Left lung (tissue), 10 donors: ENCODE data around the gene DDX51. TPM values are rescaled to one million over a fixed set of nuclear protein-coding genes. Genes with fewer than 3 reads are reported as not detected.

Experiments used
- ATAC-seq: fragments of 200-7000 bp; cut with Tn5 transposase; one replicate; pipeline ENCODE4 v1.9.1; 2020; ENCODE audit warnings: moderate library complexity
- DNase-seq, 4 donors: peaks; one replicate each; pipeline ENCODE4 v3.0.0-alpha.2; 2013 to 2020
- H3K27ac ChIP-seq, 2 donors: fragments of 200-600 bp; sonication (generic) in 1 of 2; one replicate each; pipeline versions ENCODE4 v1.5.0 to v1.8.0; 2020 to 2021
- H3K27me3 ChIP-seq, 2 donors: fragments of 200-600 bp; sonication (generic) in 1 of 2; one replicate each; pipeline versions ENCODE4 v1.5.0 to v1.8.0; 2020 to 2021
- H3K36me3 ChIP-seq, 2 donors: fragments of 200-600 bp; sonication (generic) in 1 of 2; one replicate each; pipeline versions ENCODE4 v1.5.0 to v1.8.0; 2020 to 2021
- H3K4me1 ChIP-seq, 2 donors: fragments of 200-600 bp; one replicate each; pipeline ENCODE4 v1.8.0; 2021
- H3K4me3 ChIP-seq, 2 donors: fragments of 200-600 bp; sonication (generic) in 1 of 2; one replicate each; pipeline versions ENCODE4 v1.5.0 to v1.8.0; 2020 to 2021; ENCODE audit warnings: mild to moderate bottlenecking in 1 of 2
- H3K9me3 ChIP-seq, 2 donors: fragments of 200-600 bp; sonication (generic) in 1 of 2; one replicate each; pipeline versions ENCODE4 v1.5.0 to v1.8.0; 2020 to 2021
- CTCF ChIP-seq, 2 donors: fragments of 200-600 bp; sonication (generic) in 1 of 2; IDR thresholded peaks; one replicate each; pipeline versions ENCODE4 v1.5.0 to v1.8.0; 2021; ENCODE audit warnings: antibody characterized with exemption in 2 of 2
- intact Hi-C, 2 donors: fragments of 100-400 bp; cut with DNase I; formaldehyde crosslinking; loops; one replicate each; pipeline versions ENCODE4 v1.11.2 to v1.14.2; 2022
- polyA plus RNA-seq, 6 donors: library from polyadenylated mRNA; unstranded; fragments of 120-200 nt; gene quantifications; one replicate each; pipeline ENCODE4 v1.2.1, GENCODE V29; 2013; ENCODE audit not compliant: insufficient read length in 6 of 6
- total RNA-seq, 2 donors: library from RNA; stranded (reverse); fragmentation: NEBNext Ultra II Directional; extraction: Animal tissue kit (Norgen Biotek cat#: 25700); gene quantifications; one replicate each; pipeline ENCODE4 v1.2.1, GENCODE V29; 2021
- donor health status: DM: no; HTN: yes; CAD: no.
- donor health status: DM: no; HTN: no; CAD: no.

Gene DDX51
- total and polyA plus RNA-seq, 8 donors, result 11.7 to 27.6 (median 18.6) TPM

GRCh38 chr12:132176385-132176919 is 32.3 kb upstream of the DDX51 start:
- no peak overlapping the region for H3K27ac ChIP-seq
- peaks cover 0 to 4% of the 10 kb centered on the region in 2 donors for H3K4me1 ChIP-seq
- no peaks in the 10 kb centered on the region for H3K9me3 ChIP-seq
- intact Hi-C loops, result no loop called here
- no peak overlapping the region for H3K4me3 ChIP-seq
- DNase-seq, result peak in 1 of 4 donors; percentile 79
- no peaks in the 10 kb centered on the region for H3K36me3 ChIP-seq
- H3K27me3 ChIP-seq, result peaks cover 3 to 86% of the 10 kb centered on the region in 2 donors
- no peak for ATAC-seq
- no peak for TF ChIP-seq CTCF (IDR thresholded peaks at IDR 0.05)

- peaks cover 3 to 92% of the 10 kb centered on the region in 2 donors for H3K27me3 ChIP-seq
- H3K27ac ChIP-seq, result no peak overlapping the region
- intact Hi-C loops, result no loop called here
- ATAC-seq (no peak), DNase-seq (peak in 1 of 4 donors; percentile 58)
- no peaks in the 10 kb centered on the region for H3K9me3 ChIP-seq
- no peak for TF ChIP-seq CTCF (IDR thresholded peaks at IDR 0.05)
- no peaks in the 10 kb centered on the region for H3K36me3 ChIP-seq
- H3K4me1 ChIP-seq, result peaks cover 0 to 4% of the 10 kb centered on the region in 2 donors
- H3K4me3 ChIP-seq, result no peak overlapping the region
Measured at GRCh38 chr12:132175496-132176384, 31.6 kb upstream of the DDX51 start.

GRCh38 chr12:132174839-132175490 is 30.8 kb upstream of the DDX51 start:
- TF ChIP-seq CTCF (IDR thresholded peaks at IDR 0.05), result no peak
- no peaks in the 10 kb centered on the region for H3K9me3 ChIP-seq
- no peak for ATAC-seq
- H3K4me1 ChIP-seq, result peaks cover 0 to 4% of the 10 kb centered on the region in 2 donors
- no peak overlapping the region for H3K27ac ChIP-seq
- H3K36me3 ChIP-seq, result no peaks in the 10 kb centered on the region
- peak in 1 of 4 donors; percentile 67 for DNase-seq
- H3K27me3 ChIP-seq, result peaks cover 3 to 100% of the 10 kb centered on the region in 2 donors
- no peak overlapping the region for H3K4me3 ChIP-seq
- intact Hi-C loops, result no loop called here

GRCh38 chr12:132174015-132174838 is 30.1 kb upstream of the DDX51 start:
- no peaks in the 10 kb centered on the region for H3K9me3 ChIP-seq
- peaks cover 3 to 100% of the 10 kb centered on the region in 2 donors for H3K27me3 ChIP-seq
- intact Hi-C loops, result no loop called here
- ATAC-seq (no peak), DNase-seq (peak in 1 of 4 donors; percentile 75)
- TF ChIP-seq CTCF (IDR thresholded peaks at IDR 0.05), result no peak
- no peak overlapping the region for H3K4me3 ChIP-seq
- no peaks in the 10 kb centered on the region for H3K36me3 ChIP-seq
- H3K4me1 ChIP-seq, result peaks cover 0 to 4% of the 10 kb centered on the region in 2 donors
- no peak overlapping the region for H3K27ac ChIP-seq
